Adrenal gland (tissue), 12 donors: ENCODE data around the gene HTATIP2. TPM values are rescaled to one million over a fixed set of nuclear protein-coding genes. Genes with fewer than 3 reads are reported as not detected.

Experiments used
- DNase-seq, 7 donors: peaks; one replicate each; pipeline ENCODE4 v3.0.0-alpha.2; 2019 to 2020
- H3K27ac ChIP-seq, 5 donors: fragments of 200-600 bp; sonication (generic) in 4 of 5; 1 replicate in 3 of 5; 2 replicates in 2 of 5; pipeline versions ENCODE4 v1.5.1 to v1.8.0; 2016 to 2020; ENCODE audit warnings: mild to moderate bottlenecking in 1 of 5
- H3K27me3 ChIP-seq: fragments of 200-600 bp; 2 replicates; pipeline ENCODE4 v1.8.0; 2021
- H3K36me3 ChIP-seq, 2 donors: fragments of 200-600 bp; replicated peaks in 1 of 2; 1 replicate in 1 of 2; 2 replicates in 1 of 2; pipeline versions ENCODE4 v1.5.1 to v1.8.0; 2018 to 2022
- H3K4me1 ChIP-seq, 2 donors: fragments of 200-600 bp; replicated peaks in 1 of 2; 1 replicate in 1 of 2; 2 replicates in 1 of 2; pipeline versions ENCODE4 v1.5.1 to v1.8.0; 2018 to 2021
- H3K4me3 ChIP-seq, 4 donors: fragments of 200-600 bp; sonication (generic) in 3 of 4; one replicate each; pipeline ENCODE4 v1.5.1; 2016 to 2018
- H3K9me3 ChIP-seq, 3 donors: fragments of 200-600 bp; sonication (generic) in 1 of 3; replicated peaks in 1 of 3; 1 replicate in 2 of 3; 2 replicates in 1 of 3; pipeline versions ENCODE4 v1.5.1 to v1.8.0; 2016 to 2021
- POLR2A ChIP-seq, 2 donors: fragments of 450-650 bp; IDR thresholded peaks; one replicate each; pipeline ENCODE4 v1.6.1; 2017; ENCODE audit warnings: antibody characterized with exemption in 2 of 2, mild to moderate bottlenecking in 2 of 2, moderate library complexity in 1 of 2
- WGBS, 4 donors: extraction: QIAGEN DNeasy Blood & Tissue Kit in 2 of 4; methylation state at CpG; one replicate each; pipeline versions ENCODE4 v1.1.5 to v1.1.7; 2013 to 2017; 5-methylcytosine and 5-hydroxymethylcytosine counted together
- intact Hi-C, 2 donors: fragments of 100-400 bp; cut with DNase I; formaldehyde crosslinking; loops; one replicate each; pipeline versions ENCODE4 v1.14.1 to v1.15.0; 2022 to 2023
- polyA plus RNA-seq, 3 donors: library from polyadenylated mRNA; stranded (reverse); fragments of 200-250 nt in 2 of 3; fragments of 350-450 nt in 1 of 3; fragmentation: Illumina TruSeq in 1 of 3; extraction: RNeasy Lipid Tissue Mini Kit (QIAGEN cat#74804) in 1 of 3; gene quantifications; one replicate each; pipeline ENCODE4 v1.2.3, GENCODE V29; 2013 to 2014
- total RNA-seq, 9 donors: library from RNA; depleted of rRNA in 4 of 9; stranded (reverse); fragments of >200 nt in 4 of 9; fragments of 120-200 nt in 1 of 9; fragmentation: NEBNext Ultra II Directional in 1 of 9; extraction: Animal tissue kit (Norgen Biotek cat#: 25700) in 1 of 9; gene quantifications; one replicate each; pipeline versions ENCODE4 v1.1.0 to v1.2.4, GENCODE V29; 2013 to 2023
- TF ChIP-seq, protein P1 (sequence below), 6 experiments: fragments of 450-650 bp in 4 of 6; fragments of 200-600 bp in 2 of 6; sonication (generic) in 1 of 6; IDR thresholded peaks; 1 replicate in 5 of 6; 2 replicates in 1 of 6; pipeline versions ENCODE4 v1.5.1 to v1.8.0; 2016 to 2021; ENCODE audit warnings: antibody characterized with exemption in 6 of 6, mild to moderate bottlenecking in 2 of 6, moderate library complexity in 1 of 6
- donor health status: healthy with polysubstance abuse.
- donor health status: Bipolar disorder and iron deficiency.
- donor health status: DM: yes; HTN: yes; CAD: no.
- donor health status: DM: no; HTN: no; CAD: no.
- donor health status: DM: no; HTN: no; CAD: no.
- donor health status: DM: yes; HTN: yes; CAD: no.

HTATIP2 gene
- total and polyA plus RNA-seq, 12 donors: 33.1 to 195 (median 78.9) TPM

DNA sequence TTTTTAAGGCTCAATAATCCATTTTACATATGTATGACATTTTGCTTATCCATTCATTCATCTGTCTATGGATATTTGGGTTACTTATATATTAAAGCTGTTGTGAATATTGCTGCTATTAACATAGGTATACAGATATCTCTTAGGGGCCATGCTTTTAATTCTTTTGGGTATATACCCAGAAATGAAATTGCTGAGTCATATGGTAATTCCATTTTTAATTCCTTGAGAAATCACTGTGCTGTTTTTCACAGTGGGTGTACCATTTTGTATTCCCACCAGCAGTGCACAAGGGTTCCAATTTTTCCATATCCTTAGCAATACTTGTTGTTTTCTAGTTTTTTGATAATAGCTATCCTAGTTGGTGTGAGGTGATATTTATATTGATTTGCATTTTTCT is 43.0 kb downstream of the HTATIP2 start:
- TF ChIP-seq POLR2A (IDR thresholded peaks at IDR 0.05): no peak
- TF ChIP-seq, protein P1, sequence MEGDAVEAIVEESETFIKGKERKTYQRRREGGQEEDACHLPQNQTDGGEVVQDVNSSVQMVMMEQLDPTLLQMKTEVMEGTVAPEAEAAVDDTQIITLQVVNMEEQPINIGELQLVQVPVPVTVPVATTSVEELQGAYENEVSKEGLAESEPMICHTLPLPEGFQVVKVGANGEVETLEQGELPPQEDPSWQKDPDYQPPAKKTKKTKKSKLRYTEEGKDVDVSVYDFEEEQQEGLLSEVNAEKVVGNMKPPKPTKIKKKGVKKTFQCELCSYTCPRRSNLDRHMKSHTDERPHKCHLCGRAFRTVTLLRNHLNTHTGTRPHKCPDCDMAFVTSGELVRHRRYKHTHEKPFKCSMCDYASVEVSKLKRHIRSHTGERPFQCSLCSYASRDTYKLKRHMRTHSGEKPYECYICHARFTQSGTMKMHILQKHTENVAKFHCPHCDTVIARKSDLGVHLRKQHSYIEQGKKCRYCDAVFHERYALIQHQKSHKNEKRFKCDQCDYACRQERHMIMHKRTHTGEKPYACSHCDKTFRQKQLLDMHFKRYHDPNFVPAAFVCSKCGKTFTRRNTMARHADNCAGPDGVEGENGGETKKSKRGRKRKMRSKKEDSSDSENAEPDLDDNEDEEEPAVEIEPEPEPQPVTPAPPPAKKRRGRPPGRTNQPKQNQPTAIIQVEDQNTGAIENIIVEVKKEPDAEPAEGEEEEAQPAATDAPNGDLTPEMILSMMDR (IDR thresholded peaks at IDR 0.05): no peak
- Histone ChIP-seq H3K27me3 (no peaks in the 10 kb centered on the region), H3K9me3 (no peaks in the 10 kb centered on the region), H3K4me1 (no peaks in the 10 kb centered on the region), H3K36me3 (peaks cover 0 to 23% of the 10 kb centered on the region in 2 donors), H3K27ac (no peak overlapping the region), H3K4me3 (no peak overlapping the region)
- no peak for DNase-seq
- intact Hi-C loops: no loop called here

DNA sequence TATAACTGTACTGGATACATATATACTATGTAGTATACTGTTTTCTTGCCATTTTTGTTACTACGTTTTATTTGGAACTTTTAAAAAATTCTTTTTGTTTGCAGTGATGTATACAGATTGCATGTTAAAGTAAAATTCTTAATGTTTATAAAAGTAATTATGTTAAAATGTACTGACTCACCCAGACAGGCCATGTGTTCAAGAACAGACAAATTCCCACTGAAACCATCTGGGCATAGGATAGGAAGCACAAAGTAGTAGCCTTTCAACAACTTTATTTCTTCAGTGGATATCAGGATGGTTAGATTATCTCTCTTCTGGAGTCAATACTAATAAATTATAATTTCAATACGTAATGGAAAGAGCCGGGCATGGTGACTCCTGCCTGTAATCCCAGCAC is 43.8 kb downstream of the HTATIP2 start:
- Histone ChIP-seq H3K4me1 (no peaks in the 10 kb centered on the region), H3K27ac (no peak overlapping the region), H3K9me3 (no peaks in the 10 kb centered on the region), H3K27me3 (no peaks in the 10 kb centered on the region), H3K36me3 (peaks cover 0 to 23% of the 10 kb centered on the region in 2 donors), H3K4me3 (no peak overlapping the region)
- WGBS, 4 donors: 63 to 65% (median 64%) methylated on average over 3 of the region's 3 CpGs
- DNase-seq: no peak
- intact Hi-C loops: no loop called here
- TF ChIP-seq POLR2A (IDR thresholded peaks at IDR 0.05): no peak
- TF ChIP-seq, protein P1 (IDR thresholded peaks at IDR 0.05): no peak

DNA sequence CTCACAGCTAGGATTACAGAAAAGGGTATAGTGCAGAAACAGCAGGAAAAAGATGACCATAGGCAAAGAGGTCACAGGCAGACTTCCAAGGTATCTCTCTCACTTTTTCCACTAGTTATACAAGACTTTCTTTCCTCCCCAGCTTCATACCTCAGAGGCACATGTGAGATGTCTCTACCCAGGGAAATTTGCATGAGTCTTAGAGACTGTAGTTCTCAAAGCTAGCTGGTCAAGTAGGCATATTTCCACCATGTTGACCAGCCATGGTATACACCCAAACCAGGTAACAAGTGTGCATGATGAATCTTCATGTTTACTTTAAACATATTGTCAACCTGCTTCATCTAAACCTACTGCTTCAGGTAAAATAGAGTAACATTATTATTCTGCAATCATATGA is 51.9 kb downstream of the HTATIP2 start:
- H3K4me1 ChIP-seq: no peaks in the 10 kb centered on the region
- no peak overlapping the region for H3K4me3 ChIP-seq
- H3K27ac ChIP-seq: no peak overlapping the region
- no peaks in the 10 kb centered on the region for H3K27me3 ChIP-seq
- TF ChIP-seq, protein P1 (IDR thresholded peaks at IDR 0.05): no peak
- no peak for TF ChIP-seq POLR2A (IDR thresholded peaks at IDR 0.05)
- no peaks in the 10 kb centered on the region for H3K9me3 ChIP-seq
- DNase-seq: no peak
- intact Hi-C loops: no loop called here
- H3K36me3 ChIP-seq: peaks cover 0 to 8% of the 10 kb centered on the region in 2 donors

GRCh38 chr11:20417771-20418170 is 54.3 kb downstream of the HTATIP2 start:
- TF ChIP-seq, protein P1 (IDR thresholded peaks at IDR 0.05): no peak
- no peak for TF ChIP-seq POLR2A (IDR thresholded peaks at IDR 0.05)
- 18 to 26% (median 23%) methylated on average over 2 of the region's 2 CpGs for WGBS, 4 donors
- H3K36me3 ChIP-seq: peaks cover 0 to 8% of the 10 kb centered on the region in 2 donors
- no peaks in the 10 kb centered on the region for H3K9me3 ChIP-seq
- no peaks in the 10 kb centered on the region for H3K27me3 ChIP-seq
- intact Hi-C loops: no loop called here
- no peaks in the 10 kb centered on the region for H3K4me1 ChIP-seq
- H3K27ac ChIP-seq: no peak overlapping the region
- H3K4me3 ChIP-seq: no peak overlapping the region
- no peak for DNase-seq
